K562 (cell line): Measurements from ENCODE around the gene HUS1. TPM values are rescaled to one million over a fixed set of nuclear protein-coding genes. Genes with fewer than 3 reads are reported as not detected.

Source experiments
- CBX2 ChIP-seq: fragments of 200-600 bp; sonication (generic); IDR thresholded peaks from one replicate; pipeline ENCODE4 v1.6.1; 2012; ENCODE audit warnings: mild to moderate bottlenecking, low read length, inconsistent platforms; ENCODE audit not compliant: insufficient read depth, poor library complexity, severe bottlenecking
- GABPB2 ChIP-seq: fragments of 250-450 bp; sonication (Bioruptor Pico); conservative IDR thresholded peaks from 2 replicates; pipeline ENCODE4 v1.5.1; 2021; ENCODE audit warnings: mild to moderate bottlenecking
- HMGN3 ChIP-seq: IDR thresholded peaks from 2 replicates; pipeline ENCODE4 v1.6.1; 2011; ENCODE audit warnings: borderline replicate concordance, low read depth, mild to moderate bottlenecking, mixed read lengths, low read length; ENCODE audit not compliant: insufficient read length; ENCODE audit errors: extremely low read depth
- POLR3G ChIP-seq: IDR thresholded peaks from 2 replicates; pipeline ENCODE4 v1.6.1; 2011; ENCODE audit not compliant: insufficient read length, insufficient replicate concordance; ENCODE audit errors: extremely low read depth
- RBM25 ChIP-seq: fragments of 200-400 bp; formaldehyde crosslinking; IDR thresholded peaks from 2 replicates; pipeline ENCODE4 v1.6.1; 2018; ENCODE audit warnings: low read length, low read depth, moderate library complexity; ENCODE audit not compliant: severe bottlenecking
- SMC3 ChIP-seq: conservative IDR thresholded peaks from 2 replicates; pipeline ENCODE4 v1.6.1; 2011; ENCODE audit warnings: low read depth, low read length, improper control_type of control experiment; ENCODE audit not compliant: insufficient read depth
- polyA plus RNA-seq, 8 experiments: library from polyadenylated mRNA; depleted of rRNA in 4 of 8; stranded (reverse) in 5 of 8; unstranded in 3 of 8; fragments of >200 nt; fragmentation: Nextera tagmentation in 2 of 8; fragmentation: Illumina TruSeq in 1 of 8; extraction: Ambion mirVana in 2 of 8; extraction: Trizol in 1 of 8; gene quantifications; 2 replicates each; pipeline versions ENCODE4 v1.2.1 to v1.2.3, GENCODE V29; 2011 to 2014; ENCODE audit warnings: inconsistent platforms in 1 of 8, missing spikeins in 1 of 8
- total RNA-seq, 7 experiments: library from RNA; depleted of rRNA in 6 of 7; stranded (reverse); fragments of >200 nt in 6 of 7; fragmentation: Illumina TruSeq in 2 of 7; extraction: Trizol in 2 of 7; gene quantifications; 2 replicates each; pipeline versions ENCODE4 v1.2.1 to v1.2.3, GENCODE V29; 2011 to 2021; ENCODE audit warnings: low replicate concordance in 1 of 7
- TF ChIP-seq, protein P1 (sequence below): fragments of 150-350 bp; conservative IDR thresholded peaks from 2 replicates; pipeline ENCODE4 v1.6.1; 2014; ENCODE audit warnings: low read length

Gene HUS1
- total and polyA plus RNA-seq, 9 of the 15 experiments (the other 6 are each of a cell fraction or from before 2014, with no cell fraction given) = 11.5 to 27.0 (median 16.5) TPM

DNA sequence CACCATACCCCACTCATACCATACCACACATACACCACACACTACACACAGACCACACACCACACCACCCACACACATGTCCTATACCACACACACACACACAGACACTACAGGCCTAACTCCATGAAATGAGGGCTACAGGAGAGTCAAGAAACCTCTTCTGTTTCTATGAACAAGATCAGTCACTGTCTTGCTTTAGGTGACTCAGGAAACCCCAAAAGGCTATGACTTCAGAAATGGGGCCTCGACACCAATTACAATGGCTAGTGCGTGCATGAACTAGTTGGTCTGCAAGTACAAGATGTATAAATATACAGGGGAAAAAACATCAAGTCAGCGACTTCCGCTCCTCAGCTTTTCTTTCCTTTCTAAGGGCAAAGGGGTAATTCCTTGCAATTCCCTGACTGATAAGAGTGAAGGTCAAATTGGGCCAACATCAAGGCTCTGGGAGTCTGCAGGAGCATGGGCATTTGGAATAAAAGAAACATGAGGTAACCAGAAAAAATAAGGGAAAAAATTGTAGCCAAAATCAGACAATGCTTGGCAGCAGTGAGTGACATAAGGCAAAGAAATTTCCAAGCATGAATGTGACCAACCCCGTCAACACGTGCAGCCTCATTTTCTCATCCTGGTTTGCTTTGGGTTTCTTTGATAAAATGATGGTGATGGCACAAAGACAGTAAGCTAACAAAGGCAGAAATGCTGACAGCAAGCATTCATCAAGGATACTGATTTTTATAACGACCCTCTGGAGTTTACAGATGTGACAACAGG is 32.6 kb downstream of the HUS1 start (continued):
- TF ChIP-seq RBM25 = no peak
- TF ChIP-seq, protein P1, sequence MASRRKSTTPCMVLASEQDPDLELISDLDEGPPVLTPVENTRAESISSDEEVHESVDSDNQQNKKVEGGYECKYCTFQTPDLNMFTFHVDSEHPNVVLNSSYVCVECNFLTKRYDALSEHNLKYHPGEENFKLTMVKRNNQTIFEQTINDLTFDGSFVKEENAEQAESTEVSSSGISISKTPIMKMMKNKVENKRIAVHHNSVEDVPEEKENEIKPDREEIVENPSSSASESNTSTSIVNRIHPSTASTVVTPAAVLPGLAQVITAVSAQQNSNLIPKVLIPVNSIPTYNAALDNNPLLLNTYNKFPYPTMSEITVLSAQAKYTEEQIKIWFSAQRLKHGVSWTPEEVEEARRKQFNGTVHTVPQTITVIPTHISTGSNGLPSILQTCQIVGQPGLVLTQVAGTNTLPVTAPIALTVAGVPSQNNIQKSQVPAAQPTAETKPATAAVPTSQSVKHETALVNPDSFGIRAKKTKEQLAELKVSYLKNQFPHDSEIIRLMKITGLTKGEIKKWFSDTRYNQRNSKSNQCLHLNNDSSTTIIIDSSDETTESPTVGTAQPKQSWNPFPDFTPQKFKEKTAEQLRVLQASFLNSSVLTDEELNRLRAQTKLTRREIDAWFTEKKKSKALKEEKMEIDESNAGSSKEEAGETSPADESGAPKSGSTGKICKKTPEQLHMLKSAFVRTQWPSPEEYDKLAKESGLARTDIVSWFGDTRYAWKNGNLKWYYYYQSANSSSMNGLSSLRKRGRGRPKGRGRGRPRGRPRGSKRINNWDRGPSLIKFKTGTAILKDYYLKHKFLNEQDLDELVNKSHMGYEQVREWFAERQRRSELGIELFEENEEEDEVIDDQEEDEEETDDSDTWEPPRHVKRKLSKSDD = no peak
- TF ChIP-seq HMGN3 = no peak
- TF ChIP-seq POLR3G = no peak
- no peak for TF ChIP-seq CBX2
- no peak for TF ChIP-seq GABPB2 (CRISPR knock-in tag)
- TF ChIP-seq SMC3 = no peak
